ELF-1 (cell line): ENCODE data around the gene BABAM2.

Source experiments
- DNase-seq: peaks from one replicate; pipeline ENCODE4 v3.0.0-alpha.2; 2016; ENCODE audit warnings: low read depth, low spot score

Gene BABAM2

DNA sequence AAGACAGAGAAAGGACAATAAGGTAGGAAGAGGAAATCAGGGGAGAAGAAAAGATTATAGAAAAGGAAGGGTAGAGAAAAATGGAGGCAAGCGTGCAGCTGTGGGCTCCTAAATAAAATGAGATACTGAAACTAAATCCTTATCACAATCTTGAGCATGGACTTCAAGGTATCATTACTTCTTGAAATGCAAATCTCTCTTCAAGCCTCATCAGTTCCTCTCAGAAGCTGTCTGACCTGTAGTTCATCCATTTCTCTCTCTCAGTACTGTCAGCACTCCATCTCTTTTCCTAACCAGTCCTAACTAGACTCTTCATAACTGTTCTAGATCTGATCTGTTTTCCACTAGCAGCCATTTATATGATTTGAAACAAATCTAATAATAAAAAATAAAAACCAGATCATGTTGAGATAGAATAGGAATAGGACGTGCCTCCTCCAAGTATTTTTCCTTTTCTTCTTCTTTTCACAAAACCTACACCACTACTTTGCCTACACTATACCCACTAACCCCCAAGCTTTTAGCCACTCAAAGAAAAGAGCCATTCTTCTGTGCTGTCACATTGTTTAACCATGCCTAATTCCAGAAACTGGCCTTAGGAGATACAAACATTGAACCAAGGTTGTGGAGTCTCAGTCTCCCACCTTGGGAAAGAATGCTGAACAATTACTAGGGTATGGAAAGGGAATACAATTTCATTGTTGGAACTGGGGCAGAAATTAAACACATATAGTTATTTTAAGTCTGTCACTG lies 21.1 kb downstream of the BABAM2 start:
- no peak for DNase-seq

GRCh38 chr2:27912512-27912911 lies 22.0 kb downstream of the BABAM2 start:
- DNase-seq: no peak

GRCh38 chr2:27914041-27914804 lies 23.7 kb downstream of the BABAM2 start:
- DNase-seq: no peak

DNA sequence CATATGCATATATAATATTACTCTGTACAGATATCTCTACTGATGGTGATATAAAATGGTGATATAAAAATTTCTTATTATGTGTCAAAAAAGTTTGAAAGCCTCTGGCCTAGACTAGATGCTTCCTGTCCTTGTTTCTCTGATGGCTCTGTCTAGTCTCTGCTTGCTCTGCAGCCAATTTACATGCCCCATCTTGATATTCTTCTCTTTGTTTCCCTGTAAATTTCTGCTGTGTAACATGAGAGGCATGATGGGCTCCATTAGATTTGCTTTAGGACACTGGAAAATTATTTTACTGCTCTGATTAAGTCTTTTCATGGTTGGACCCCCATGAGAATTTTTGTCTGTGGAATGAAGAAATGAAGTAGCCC lies 24.3 kb downstream of the BABAM2 start:
- DNase-seq: no peak

DNA sequence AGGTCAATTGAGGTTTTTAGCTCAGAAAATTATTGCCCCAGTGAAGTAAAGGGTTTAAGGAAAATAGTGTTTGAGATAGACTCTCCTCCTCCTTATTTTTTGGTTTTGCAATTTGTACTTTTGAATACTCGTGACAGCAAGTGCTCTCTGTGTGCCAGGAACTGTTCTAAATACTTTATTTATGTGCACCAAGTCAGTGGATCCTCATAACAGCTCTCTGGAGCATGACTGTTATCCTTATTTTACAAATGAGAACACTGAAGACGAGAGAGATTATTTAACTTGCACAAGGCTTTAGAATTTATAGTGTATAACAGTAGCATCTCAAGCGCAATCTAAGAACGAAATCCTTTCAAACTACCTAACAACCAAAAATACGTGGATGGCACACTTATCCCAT lies 24.7 kb downstream of the BABAM2 start:
- no peak for DNase-seq

DNA sequence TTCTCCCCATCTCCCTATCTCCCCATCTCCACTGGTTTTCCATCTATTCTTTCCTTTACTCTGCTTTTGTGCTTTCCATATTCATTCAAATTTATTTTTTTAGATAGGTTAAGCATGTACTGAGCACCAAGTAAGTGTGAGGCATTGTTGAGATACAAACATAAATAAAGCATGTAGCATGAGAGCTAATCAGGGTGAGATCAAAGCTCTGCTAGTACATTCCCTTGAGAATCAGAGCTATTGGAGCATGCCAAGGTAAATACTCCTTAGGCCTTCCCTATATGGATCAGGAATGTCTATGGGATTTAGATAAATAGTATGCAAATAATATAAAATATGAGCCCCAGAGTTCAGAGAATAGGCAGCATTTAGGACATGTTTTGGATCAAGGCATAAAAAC lies 25.3 kb downstream of the BABAM2 start:
- DNase-seq: no peak

DNA sequence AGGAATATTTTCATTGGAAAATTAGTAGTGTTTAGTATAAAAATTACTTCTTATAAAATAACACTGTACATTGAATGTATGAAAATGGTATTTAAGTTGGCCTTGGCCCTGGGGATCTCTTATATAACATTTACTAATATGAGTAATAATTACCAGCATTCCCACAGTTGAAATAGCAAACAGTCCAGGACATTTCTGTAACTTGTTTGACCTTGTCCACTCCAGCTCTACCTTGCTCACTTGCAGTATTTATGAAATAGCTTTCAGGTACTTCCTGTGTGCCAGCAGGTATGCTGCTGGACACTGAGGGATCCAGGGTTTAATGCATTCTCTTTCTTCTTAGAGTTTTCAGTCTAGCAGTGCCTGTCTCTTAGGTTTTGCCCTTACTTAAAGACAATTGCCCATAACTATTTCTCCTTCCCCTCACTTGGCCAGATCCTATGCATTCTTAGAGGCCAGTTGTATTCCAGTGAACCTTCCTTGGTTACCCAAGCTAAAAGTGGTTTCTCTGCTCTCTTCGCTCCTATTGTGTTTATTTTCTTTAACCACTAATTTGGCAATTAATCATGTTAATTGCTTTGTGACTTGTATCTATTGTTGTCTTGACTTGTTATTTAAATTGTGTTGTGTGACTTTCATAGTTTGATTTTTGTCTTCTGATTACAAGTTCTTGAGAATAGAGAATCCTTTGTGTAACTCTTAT lies 25.9 kb downstream of the BABAM2 start:
- no peak for DNase-seq

- DNase-seq: no peak
Measured at GRCh38 chr2:27920148-27920885, 29.8 kb downstream of the BABAM2 start.

- DNase-seq: no peak
Measured at GRCh38 chr2:27921424-27921823, 30.9 kb downstream of the BABAM2 start.

- DNase-seq: no peak
Measured at GRCh38 chr2:27921880-27922547, 31.5 kb downstream of the BABAM2 start.

- DNase-seq: no peak
Measured at GRCh38 chr2:27922842-27923241, 32.3 kb downstream of the BABAM2 start.

- DNase-seq: no peak
Measured at GRCh38 chr2:27925766-27926472, 35.4 kb downstream of the BABAM2 start.

DNA sequence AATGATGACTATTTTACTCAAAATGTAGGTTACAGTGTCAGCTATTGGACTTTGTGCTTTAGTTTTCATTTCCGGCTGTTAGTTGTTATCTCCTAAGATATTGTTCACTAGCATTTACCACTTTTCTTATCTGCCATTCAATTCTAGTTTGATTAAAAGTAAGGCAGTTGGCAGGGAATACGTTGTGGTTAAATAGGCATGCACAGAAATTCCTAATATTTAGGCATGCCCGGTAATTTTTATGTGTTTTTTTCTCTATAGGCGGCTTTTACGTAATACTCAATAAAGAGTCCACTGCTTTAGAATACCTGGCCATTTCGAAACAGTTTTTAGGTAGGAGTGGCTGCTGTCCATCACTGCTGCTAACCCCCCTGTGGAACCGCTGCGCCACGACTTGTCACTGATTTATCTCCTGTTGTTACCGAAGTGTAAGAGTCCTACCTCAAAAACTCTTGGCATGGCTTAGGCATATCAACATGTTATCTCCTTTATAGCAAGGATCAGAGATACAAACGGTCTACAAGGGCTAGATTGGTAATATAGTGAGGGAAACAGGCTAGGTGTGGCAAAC lies 39.5 kb downstream of the BABAM2 start:
- no peak for DNase-seq

DNA sequence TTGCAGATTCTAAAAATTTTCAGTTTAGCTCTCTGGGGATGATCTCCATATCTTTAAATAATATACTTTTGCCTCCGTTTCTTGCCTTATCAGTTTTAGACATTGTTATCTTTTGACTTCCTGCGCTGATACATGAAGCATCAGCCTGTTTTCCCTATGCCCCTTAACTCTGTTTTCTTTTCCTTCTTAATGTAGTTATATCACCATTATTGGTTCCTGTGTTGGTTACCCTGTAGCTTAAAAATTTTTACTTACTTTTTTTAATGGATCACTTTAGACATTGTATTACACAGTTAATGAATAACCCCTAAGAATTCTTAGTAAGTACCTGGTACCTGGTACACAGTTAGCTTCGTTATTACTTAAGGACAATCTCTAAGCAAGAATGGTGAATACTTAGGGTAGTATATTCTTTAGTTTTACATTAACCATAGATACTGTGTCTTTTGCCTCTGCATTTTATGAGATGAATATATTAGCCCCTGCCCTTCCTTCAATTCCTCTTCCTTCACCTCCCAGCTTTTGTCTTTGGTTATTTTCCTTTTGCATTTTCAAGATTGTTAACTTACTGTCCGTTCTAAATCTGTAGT lies 40.9 kb downstream of the BABAM2 start:
- no peak for DNase-seq

DNA sequence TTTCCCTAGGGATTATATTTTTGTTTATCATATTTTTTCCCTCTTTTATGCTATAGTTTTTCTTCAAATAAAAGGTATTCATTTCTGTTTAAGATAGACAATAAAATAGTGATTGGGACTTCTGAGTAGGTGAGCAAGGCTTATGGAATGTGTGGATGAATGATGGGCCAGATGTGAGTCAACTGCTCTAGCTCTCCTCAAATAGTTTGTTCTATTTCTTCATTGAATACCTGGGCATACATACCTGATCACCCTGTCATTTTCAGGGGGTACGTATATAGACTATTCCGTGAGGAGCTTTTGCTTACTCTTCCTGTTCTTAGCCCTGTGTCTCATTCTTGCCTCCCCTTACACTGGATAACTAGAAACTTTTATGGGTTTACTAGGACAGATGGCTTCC lies 41.9 kb downstream of the BABAM2 start:
- no peak for DNase-seq

DNA sequence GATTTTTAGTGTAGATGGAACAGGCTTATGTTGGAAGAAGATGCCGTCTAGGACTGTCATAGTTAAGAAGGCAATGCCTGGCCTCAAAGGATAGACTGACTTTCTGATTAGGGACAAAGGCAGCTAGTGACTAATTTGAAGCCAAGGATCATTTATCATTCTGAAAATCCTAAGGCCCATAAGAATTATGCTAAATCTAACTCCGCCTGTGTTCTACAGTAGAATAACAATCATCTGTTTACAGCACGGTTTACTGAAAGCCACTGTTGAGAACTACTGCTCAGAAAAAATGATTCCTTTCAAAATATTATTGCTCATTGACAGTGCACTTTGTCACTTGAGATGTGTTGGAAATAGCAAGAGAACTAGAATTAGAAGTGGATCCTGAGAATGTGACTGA lies 44.5 kb downstream of the BABAM2 start:
- DNase-seq: no peak

DNA sequence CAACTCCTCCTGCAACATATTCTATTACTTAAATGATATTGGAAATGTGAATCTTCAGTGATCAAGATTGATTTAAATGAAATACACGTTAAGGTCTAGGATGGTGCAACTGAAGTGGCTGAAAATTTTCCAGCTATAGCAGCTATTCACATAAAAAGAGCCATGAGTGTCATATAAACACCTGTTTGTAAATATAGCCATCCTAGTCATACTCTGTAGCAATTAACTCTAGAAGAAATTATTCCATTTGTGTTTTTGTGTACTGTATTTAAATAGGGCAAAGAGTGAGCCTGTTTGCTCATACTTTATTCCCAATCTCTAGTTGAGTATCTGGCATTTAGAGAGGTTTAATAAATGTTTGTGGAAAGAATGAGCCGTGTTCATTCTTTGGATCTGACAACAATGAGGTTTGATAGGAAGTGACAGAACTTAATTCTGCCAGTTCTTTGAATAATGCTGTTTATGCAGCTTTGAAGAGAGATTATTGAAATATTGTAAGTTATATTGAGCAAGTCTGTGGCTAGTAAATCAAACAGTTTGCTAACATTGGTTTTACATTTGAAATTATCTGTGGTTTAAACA lies 49.7 kb downstream of the BABAM2 start:
- no peak for DNase-seq

DNA sequence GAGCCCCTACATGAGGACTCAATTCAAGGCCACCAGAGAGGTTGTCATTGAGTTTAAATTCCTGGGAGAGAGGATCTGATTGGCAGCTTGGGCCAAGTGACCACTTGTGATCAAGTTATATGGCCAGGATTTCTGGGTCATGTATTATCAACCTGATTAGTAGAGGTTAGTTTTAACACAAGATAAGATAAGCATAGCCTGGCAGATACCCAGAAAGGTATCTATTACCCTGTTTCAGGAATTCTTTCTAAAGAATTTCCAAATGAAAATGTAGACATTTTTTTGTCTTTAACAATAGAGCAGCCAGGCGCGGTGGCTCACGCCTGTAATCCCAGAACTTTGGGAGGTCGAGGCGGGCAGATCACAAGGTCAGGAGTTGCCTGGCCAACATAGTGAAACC lies 50.5 kb downstream of the BABAM2 start:
- DNase-seq: no peak
